GM23338 (cell line): ENCODE data around the gene TSHZ2. TPM values are rescaled to one million over a fixed set of nuclear protein-coding genes. Genes with fewer than 3 reads are reported as not detected.

ENCODE experiments used
- ATAC-seq: fragments of 200-7000 bp; cut with Tn5 transposase; 3 replicates; pipeline ENCODE4 v1.9.1; 2020
- DNase-seq: peaks from one replicate; pipeline ENCODE4 v3.0.0-alpha.2; 2015; ENCODE audit warnings: low spot score
- H2AFZ ChIP-seq: fragments of 200-600 bp; sonication (generic); 2 replicates; pipeline ENCODE4 v1.8.0; 2016; ENCODE audit warnings: antibody characterized with exemption, mild to moderate bottlenecking, moderate library complexity
- H3F3A ChIP-seq: fragments of 200-600 bp; sonication (generic); replicated peaks from 2 replicates; pipeline ENCODE4 v1.8.0; 2017; ENCODE audit warnings: antibody characterized with exemption, mixed run types, low read depth
- H3K27ac ChIP-seq: fragments of 200-600 bp; sonication (generic); 2 replicates; pipeline ENCODE4 v1.6.1; 2016; ENCODE audit warnings: low read depth
- H3K27me3 ChIP-seq: fragments of 200-600 bp; sonication (generic); 2 replicates; pipeline ENCODE4 v1.8.0; 2016; ENCODE audit warnings: mild to moderate bottlenecking, mixed run types, moderate library complexity; ENCODE audit not compliant: insufficient read depth
- H3K36me3 ChIP-seq: fragments of 200-600 bp; sonication (generic); 2 replicates; pipeline ENCODE4 v1.8.0; 2016; ENCODE audit warnings: mild to moderate bottlenecking; ENCODE audit not compliant: insufficient read depth
- H3K4me1 ChIP-seq: fragments of 200-600 bp; sonication (generic); 2 replicates; pipeline ENCODE4 v1.8.0; 2016; ENCODE audit warnings: mild to moderate bottlenecking, moderate library complexity; ENCODE audit not compliant: insufficient read depth
- H3K4me2 ChIP-seq: fragments of 200-600 bp; sonication (generic); 2 replicates; pipeline ENCODE4 v1.7.1; 2017; ENCODE audit warnings: mixed run types
- H3K4me3 ChIP-seq: fragments of 200-600 bp; sonication (generic); 2 replicates; pipeline ENCODE4 v1.6.1; 2016; ENCODE audit warnings: mixed run types
- H3K79me2 ChIP-seq: fragments of 200-600 bp; sonication (generic); replicated peaks from 2 replicates; pipeline ENCODE4 v1.8.0; 2017; ENCODE audit warnings: mild to moderate bottlenecking; ENCODE audit not compliant: insufficient read depth
- H3K9me2 ChIP-seq: fragments of 200-600 bp; sonication (generic); 2 replicates; pipeline ENCODE4 v1.8.0; 2017; ENCODE audit not compliant: insufficient read depth
- H4K20me1 ChIP-seq: fragments of 200-600 bp; sonication (generic); replicated peaks from 2 replicates; pipeline ENCODE4 v1.8.0; 2017; ENCODE audit warnings: mild to moderate bottlenecking; ENCODE audit not compliant: insufficient read depth
- H3K27ac Mint-ChIP-seq: 2 replicates; pipeline ENCODE4 v1.8.0; 2020; ENCODE audit warnings: inconsistent platforms, mild to moderate bottlenecking, moderate library complexity, mixed read lengths
- H3K27me3 Mint-ChIP-seq: 3 replicates; pipeline ENCODE4 v1.8.0; 2022; ENCODE audit warnings: low read depth, mild to moderate bottlenecking, moderate library complexity, mixed read lengths, inconsistent platforms; ENCODE audit not compliant: insufficient read depth, poor library complexity
- H3K36me3 Mint-ChIP-seq: 3 replicates; pipeline ENCODE4 v1.8.0; 2021; ENCODE audit warnings: low read depth, mild to moderate bottlenecking, inconsistent platforms, moderate library complexity, mixed read lengths
- H3K4me1 Mint-ChIP-seq: 3 replicates; pipeline ENCODE4 v1.8.0; 2020; ENCODE audit warnings: mild to moderate bottlenecking, inconsistent platforms, mixed read lengths
- H3K4me3 Mint-ChIP-seq: 3 replicates; pipeline ENCODE4 v1.8.0; 2021; ENCODE audit warnings: moderate library complexity, mild to moderate bottlenecking, inconsistent platforms, mixed read lengths
- H3K9me3 Mint-ChIP-seq: 3 replicates; pipeline ENCODE4 v1.8.0; 2020; ENCODE audit warnings: moderate library complexity, mild to moderate bottlenecking, inconsistent platforms, mixed read lengths
- CREB1 ChIP-seq: fragments of 250-450 bp; sonication (Bioruptor Pico); IDR thresholded peaks from 2 replicates; pipeline ENCODE4 v1.5.0; 2020; ENCODE audit warnings: low read depth, mild to moderate bottlenecking, moderate library complexity
- EZH2 ChIP-seq: fragments of 200-600 bp; sonication (generic); IDR thresholded peaks from one replicate; pipeline ENCODE4 v1.8.0; 2017; ENCODE audit warnings: antibody characterized with exemption, mild to moderate bottlenecking, low read depth; ENCODE audit not compliant: unreplicated experiment
- EZH2phosphoT487 ChIP-seq: fragments of 200-600 bp; sonication (generic); IDR thresholded peaks from one replicate; pipeline ENCODE4 v1.8.1; 2018; ENCODE audit warnings: antibody characterized with exemption; ENCODE audit not compliant: unreplicated experiment
- JUNB ChIP-seq: IDR thresholded peaks from one replicate; pipeline ENCODE4 v1.6.1; 2016; ENCODE audit warnings: antibody characterized with exemption; ENCODE audit not compliant: unreplicated experiment
- NANOG ChIP-seq: IDR thresholded peaks from 2 replicates; pipeline ENCODE4 v1.6.1; 2016; ENCODE audit warnings: antibody characterized with exemption, borderline replicate concordance
- POLR2AphosphoS5 ChIP-seq: IDR thresholded peaks from 2 replicates; pipeline ENCODE4 v1.6.1; 2016; ENCODE audit warnings: antibody characterized with exemption, low read depth
- STAT1 ChIP-seq: IDR thresholded peaks from one replicate; pipeline ENCODE4 v1.6.1; 2016; ENCODE audit warnings: antibody characterized with exemption; ENCODE audit not compliant: unreplicated experiment
- ZNF114 ChIP-seq: fragments of 250-450 bp; sonication (Bioruptor Pico); IDR thresholded peaks from 2 replicates; pipeline ENCODE4 v1.5.0; 2020; ENCODE audit warnings: mild to moderate bottlenecking, moderate library complexity
- ZNF331 ChIP-seq: fragments of 250-450 bp; sonication (Bioruptor Pico); IDR thresholded peaks from 2 replicates; pipeline ENCODE4 v1.5.0; 2020; ENCODE audit warnings: low read depth, mild to moderate bottlenecking, moderate library complexity
- polyA plus RNA-seq: library from polyadenylated mRNA; unstranded; fragments of >200 nt; fragmentation: Nextera tagmentation; extraction: Ambion mirVana; gene quantifications from 2 replicates; pipeline ENCODE4 v1.2.1, GENCODE V29; 2016
- total RNA-seq: library from RNA; depleted of rRNA; stranded (reverse); fragments of >200 nt; shearing (Covaris generic); gene quantifications from 2 replicates; pipeline ENCODE4 v1.2.3, GENCODE V29; 2014
- TF ChIP-seq, protein P1 (sequence below): IDR thresholded peaks from one replicate; pipeline ENCODE4 v1.6.1; 2018; ENCODE audit warnings: antibody characterized with exemption; ENCODE audit not compliant: unreplicated experiment
- TF ChIP-seq, protein P2 (sequence below), 2 experiments: fragments of 200-600 bp in 1 of 2; sonication (generic) in 1 of 2; conservative IDR thresholded peaks; 2 replicates each; pipeline versions ENCODE4 v1.5.1 to v1.6.1; 2016 to 2017; ENCODE audit warnings: antibody characterized with exemption in 2 of 2, low read depth in 2 of 2, mild to moderate bottlenecking in 2 of 2, moderate library complexity in 1 of 2
- TF ChIP-seq, protein P3 (sequence below): IDR thresholded peaks from 2 replicates; pipeline ENCODE4 v1.6.1; 2016; ENCODE audit warnings: antibody characterized with exemption
- TF ChIP-seq, protein P4 (sequence below): fragments of 250-450 bp; sonication (Bioruptor Pico); IDR thresholded peaks from 2 replicates; pipeline ENCODE4 v1.5.0; 2020; ENCODE audit warnings: mild to moderate bottlenecking, moderate library complexity

TSHZ2 gene
- total and polyA plus RNA-seq, 2 experiments from 2014 or later: 0.49 to 1.3 TPM

DNA sequence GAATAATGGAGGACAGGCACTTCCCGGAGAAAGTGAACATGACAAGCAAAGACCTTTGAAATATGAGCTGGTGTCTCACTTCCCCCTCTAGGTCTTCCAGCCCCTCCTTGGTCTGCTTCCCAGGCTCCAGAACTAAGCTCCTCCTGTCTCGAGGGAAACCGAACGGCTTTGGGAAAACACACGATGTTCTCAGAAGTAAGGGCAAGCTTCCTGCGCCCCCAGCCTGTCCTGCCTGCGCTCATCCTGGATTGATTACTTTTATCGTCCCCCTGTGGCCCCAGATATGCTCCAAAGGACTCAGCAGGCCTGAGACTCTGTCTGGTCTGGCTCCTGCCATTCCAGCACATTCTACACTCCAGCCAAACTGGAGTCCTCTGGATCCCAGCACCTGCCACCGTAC, 538.1 kb downstream of the TSHZ2 start:
- Histone ChIP-seq H4K20me1 (no peaks in the 10 kb centered on the region), H3K4me1 (no peaks in the 10 kb centered on the region), H3F3A (no peaks in the 10 kb centered on the region), H2AFZ (no peak overlapping the region), H3K79me2 (no peaks in the 10 kb centered on the region), H3K9me2 (no peaks in the 10 kb centered on the region), H3K4me2 (no peak overlapping the region), H3K27ac (no peak overlapping the region), H3K4me3 (no peak overlapping the region), H3K36me3 (no peaks in the 10 kb centered on the region), H3K27me3 (no peaks in the 10 kb centered on the region)
- Mint-ChIP-seq H3K36me3 (no peaks in the 10 kb centered on the region), H3K27me3 (peaks cover 6% of the 10 kb centered on the region), H3K4me1 (no peaks in the 10 kb centered on the region), H3K9me3 (peaks cover 7% of the 10 kb centered on the region; the same call in 2 of the 3 replicates), H3K27ac (no peak overlapping the region), H3K4me3 (no peak overlapping the region)
- no peak for DNase-seq
- TF ChIP-seq POLR2AphosphoS5 (no peak), STAT1 (no peak), CREB1 (CRISPR knock-in tag) (no peak), EZH2 (no peak), EZH2phosphoT487 (no peak), JUNB (no peak), NANOG (no peak), ZNF331 (CRISPR knock-in tag) (no peak), ZNF114 (CRISPR knock-in tag) (no peak)
- TF ChIP-seq, protein P1, sequence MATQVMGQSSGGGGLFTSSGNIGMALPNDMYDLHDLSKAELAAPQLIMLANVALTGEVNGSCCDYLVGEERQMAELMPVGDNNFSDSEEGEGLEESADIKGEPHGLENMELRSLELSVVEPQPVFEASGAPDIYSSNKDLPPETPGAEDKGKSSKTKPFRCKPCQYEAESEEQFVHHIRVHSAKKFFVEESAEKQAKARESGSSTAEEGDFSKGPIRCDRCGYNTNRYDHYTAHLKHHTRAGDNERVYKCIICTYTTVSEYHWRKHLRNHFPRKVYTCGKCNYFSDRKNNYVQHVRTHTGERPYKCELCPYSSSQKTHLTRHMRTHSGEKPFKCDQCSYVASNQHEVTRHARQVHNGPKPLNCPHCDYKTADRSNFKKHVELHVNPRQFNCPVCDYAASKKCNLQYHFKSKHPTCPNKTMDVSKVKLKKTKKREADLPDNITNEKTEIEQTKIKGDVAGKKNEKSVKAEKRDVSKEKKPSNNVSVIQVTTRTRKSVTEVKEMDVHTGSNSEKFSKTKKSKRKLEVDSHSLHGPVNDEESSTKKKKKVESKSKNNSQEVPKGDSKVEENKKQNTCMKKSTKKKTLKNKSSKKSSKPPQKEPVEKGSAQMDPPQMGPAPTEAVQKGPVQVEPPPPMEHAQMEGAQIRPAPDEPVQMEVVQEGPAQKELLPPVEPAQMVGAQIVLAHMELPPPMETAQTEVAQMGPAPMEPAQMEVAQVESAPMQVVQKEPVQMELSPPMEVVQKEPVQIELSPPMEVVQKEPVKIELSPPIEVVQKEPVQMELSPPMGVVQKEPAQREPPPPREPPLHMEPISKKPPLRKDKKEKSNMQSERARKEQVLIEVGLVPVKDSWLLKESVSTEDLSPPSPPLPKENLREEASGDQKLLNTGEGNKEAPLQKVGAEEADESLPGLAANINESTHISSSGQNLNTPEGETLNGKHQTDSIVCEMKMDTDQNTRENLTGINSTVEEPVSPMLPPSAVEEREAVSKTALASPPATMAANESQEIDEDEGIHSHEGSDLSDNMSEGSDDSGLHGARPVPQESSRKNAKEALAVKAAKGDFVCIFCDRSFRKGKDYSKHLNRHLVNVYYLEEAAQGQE: no peak
- TF ChIP-seq, protein P2, sequence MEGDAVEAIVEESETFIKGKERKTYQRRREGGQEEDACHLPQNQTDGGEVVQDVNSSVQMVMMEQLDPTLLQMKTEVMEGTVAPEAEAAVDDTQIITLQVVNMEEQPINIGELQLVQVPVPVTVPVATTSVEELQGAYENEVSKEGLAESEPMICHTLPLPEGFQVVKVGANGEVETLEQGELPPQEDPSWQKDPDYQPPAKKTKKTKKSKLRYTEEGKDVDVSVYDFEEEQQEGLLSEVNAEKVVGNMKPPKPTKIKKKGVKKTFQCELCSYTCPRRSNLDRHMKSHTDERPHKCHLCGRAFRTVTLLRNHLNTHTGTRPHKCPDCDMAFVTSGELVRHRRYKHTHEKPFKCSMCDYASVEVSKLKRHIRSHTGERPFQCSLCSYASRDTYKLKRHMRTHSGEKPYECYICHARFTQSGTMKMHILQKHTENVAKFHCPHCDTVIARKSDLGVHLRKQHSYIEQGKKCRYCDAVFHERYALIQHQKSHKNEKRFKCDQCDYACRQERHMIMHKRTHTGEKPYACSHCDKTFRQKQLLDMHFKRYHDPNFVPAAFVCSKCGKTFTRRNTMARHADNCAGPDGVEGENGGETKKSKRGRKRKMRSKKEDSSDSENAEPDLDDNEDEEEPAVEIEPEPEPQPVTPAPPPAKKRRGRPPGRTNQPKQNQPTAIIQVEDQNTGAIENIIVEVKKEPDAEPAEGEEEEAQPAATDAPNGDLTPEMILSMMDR (conservative IDR thresholded peaks at IDR 0.05; ENCODE audit: low read depth in 2 of 2): no peak
- TF ChIP-seq, protein P3, sequence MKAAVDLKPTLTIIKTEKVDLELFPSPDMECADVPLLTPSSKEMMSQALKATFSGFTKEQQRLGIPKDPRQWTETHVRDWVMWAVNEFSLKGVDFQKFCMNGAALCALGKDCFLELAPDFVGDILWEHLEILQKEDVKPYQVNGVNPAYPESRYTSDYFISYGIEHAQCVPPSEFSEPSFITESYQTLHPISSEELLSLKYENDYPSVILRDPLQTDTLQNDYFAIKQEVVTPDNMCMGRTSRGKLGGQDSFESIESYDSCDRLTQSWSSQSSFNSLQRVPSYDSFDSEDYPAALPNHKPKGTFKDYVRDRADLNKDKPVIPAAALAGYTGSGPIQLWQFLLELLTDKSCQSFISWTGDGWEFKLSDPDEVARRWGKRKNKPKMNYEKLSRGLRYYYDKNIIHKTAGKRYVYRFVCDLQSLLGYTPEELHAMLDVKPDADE: no peak
- TF ChIP-seq, protein P4, sequence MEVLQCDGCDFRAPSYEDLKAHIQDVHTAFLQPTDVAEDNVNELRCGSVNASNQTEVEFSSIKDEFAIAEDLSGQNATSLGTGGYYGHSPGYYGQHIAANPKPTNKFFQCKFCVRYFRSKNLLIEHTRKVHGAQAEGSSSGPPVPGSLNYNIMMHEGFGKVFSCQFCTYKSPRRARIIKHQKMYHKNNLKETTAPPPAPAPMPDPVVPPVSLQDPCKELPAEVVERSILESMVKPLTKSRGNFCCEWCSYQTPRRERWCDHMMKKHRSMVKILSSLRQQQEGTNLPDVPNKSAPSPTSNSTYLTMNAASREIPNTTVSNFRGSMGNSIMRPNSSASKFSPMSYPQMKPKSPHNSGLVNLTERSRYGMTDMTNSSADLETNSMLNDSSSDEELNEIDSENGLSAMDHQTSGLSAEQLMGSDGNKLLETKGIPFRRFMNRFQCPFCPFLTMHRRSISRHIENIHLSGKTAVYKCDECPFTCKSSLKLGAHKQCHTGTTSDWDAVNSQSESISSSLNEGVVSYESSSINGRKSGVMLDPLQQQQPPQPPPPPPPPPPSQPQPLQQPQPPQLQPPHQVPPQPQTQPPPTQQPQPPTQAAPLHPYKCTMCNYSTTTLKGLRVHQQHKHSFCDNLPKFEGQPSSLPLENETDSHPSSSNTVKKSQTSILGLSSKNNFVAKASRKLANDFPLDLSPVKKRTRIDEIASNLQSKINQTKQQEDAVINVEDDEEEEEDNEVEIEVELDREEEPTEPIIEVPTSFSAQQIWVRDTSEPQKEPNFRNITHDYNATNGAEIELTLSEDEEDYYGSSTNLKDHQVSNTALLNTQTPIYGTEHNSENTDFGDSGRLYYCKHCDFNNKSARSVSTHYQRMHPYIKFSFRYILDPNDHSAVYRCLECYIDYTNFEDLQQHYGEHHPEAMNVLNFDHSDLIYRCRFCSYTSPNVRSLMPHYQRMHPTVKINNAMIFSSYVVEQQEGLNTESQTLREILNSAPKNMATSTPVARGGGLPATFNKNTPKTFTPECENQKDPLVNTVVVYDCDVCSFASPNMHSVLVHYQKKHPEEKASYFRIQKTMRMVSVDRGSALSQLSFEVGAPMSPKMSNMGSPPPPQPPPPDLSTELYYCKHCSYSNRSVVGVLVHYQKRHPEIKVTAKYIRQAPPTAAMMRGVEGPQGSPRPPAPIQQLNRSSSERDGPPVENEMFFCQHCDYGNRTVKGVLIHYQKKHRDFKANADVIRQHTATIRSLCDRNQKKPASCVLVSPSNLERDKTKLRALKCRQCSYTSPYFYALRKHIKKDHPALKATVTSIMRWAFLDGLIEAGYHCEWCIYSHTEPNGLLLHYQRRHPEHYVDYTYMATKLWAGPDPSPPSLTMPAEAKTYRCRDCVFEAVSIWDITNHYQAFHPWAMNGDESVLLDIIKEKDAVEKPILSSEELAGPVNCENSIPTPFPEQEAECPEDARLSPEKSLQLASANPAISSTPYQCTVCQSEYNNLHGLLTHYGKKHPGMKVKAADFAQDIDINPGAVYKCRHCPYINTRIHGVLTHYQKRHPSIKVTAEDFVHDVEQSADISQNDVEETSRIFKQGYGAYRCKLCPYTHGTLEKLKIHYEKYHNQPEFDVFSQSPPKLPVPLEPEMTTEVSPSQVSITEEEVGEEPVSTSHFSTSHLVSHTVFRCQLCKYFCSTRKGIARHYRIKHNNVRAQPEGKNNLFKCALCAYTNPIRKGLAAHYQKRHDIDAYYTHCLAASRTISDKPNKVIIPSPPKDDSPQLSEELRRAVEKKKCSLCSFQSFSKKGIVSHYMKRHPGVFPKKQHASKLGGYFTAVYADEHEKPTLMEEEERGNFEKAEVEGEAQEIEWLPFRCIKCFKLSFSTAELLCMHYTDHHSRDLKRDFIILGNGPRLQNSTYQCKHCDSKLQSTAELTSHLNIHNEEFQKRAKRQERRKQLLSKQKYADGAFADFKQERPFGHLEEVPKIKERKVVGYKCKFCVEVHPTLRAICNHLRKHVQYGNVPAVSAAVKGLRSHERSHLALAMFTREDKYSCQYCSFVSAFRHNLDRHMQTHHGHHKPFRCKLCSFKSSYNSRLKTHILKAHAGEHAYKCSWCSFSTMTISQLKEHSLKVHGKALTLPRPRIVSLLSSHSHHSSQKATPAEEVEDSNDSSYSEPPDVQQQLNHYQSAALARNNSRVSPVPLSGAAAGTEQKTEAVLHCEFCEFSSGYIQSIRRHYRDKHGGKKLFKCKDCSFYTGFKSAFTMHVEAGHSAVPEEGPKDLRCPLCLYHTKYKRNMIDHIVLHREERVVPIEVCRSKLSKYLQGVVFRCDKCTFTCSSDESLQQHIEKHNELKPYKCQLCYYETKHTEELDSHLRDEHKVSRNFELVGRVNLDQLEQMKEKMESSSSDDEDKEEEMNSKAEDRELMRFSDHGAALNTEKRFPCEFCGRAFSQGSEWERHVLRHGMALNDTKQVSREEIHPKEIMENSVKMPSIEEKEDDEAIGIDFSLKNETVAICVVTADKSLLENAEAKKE: no peak
- no peak for ATAC-seq
